ENCODE data around the gene TBC1D5. TPM values are rescaled to one million over a fixed set of nuclear protein-coding genes. Genes with fewer than 3 reads are reported as not detected.
A peak's percentile ranks its signal among the peaks of the same experiment; 100 is the strongest.

TBC1D5 gene
- total and polyA plus RNA-seq, 2 of the 4 experiments (the other 2 are of a cell fraction): 16.4 to 57.0 TPM

- H2BK20ac ChIP-seq (ENCODE audit: low read depth, low read length): no peak overlapping the region
- H2AK5ac ChIP-seq (ENCODE audit: low read depth, low read length): no peak overlapping the region
- in situ Hi-C loops (cut with MboI; ENCODE audit: low sequenced_read_pairs) (loop anchor here (5.0 to 25.0 kb wide), 2 partner anchors 636 to 951 kb away; no protein-coding TSS in a partner anchor), dilution Hi-C loops (cut with HindIII; ENCODE audit: low sequenced_read_pairs, unreplicated experiment) (no loop called here), intact Hi-C loops (cut with micrococcal nuclease) (loop anchor here (10.0 kb wide), 2 partner anchors 353 to 963 kb away; partner anchors contain the start of gene PLCL2)
- ATAC-seq (ENCODE audit: low read depth) (no peak), DNase-seq (peak; percentile 29)
- TF ChIP-seq FOS (IDR thresholded peaks at IDR 0.05; ENCODE audit: low read depth, low read length) (no peak), SMC3 (IDR thresholded peaks at IDR 0.05; ENCODE audit: low read depth, low read length) (no peak), USF2 (IDR thresholded peaks at IDR 0.05; ENCODE audit: low read depth, low read length) (no peak), CHD1 (IDR thresholded peaks at IDR 0.05; ENCODE audit: low read depth, low read length) (no peak), MAZ (IDR thresholded peaks at IDR 0.05; ENCODE audit: borderline replicate concordance, low read depth, low read length) (no peak)
- no peak overlapping the region for H3K4ac ChIP-seq (ENCODE audit: low read depth, low read length)
- H2BK120ac ChIP-seq (ENCODE audit: low read depth, low read length): no peak overlapping the region
- no peak overlapping the region for H4K5ac ChIP-seq (ENCODE audit: low read depth, low read length)
- no peak overlapping the region for H2AFZ ChIP-seq (replicated peaks; ENCODE audit: low read length, poor library complexity)
- no peak overlapping the region for H2AK9ac ChIP-seq (replicated peaks; ENCODE audit: low read depth, low read length, poor library complexity)
- no peak overlapping the region for H4K91ac ChIP-seq (ENCODE audit: insufficient read depth, low read depth, low read length)
- no peaks in the 10 kb centered on the region for H3K27me3 ChIP-seq (ENCODE audit: control insufficient read depth, insufficient read depth, low read length)
- H3K23ac ChIP-seq (ENCODE audit: low read depth, low read length): no peak overlapping the region
- no peak overlapping the region for H3K4me3 ChIP-seq (ENCODE audit: insufficient read depth, low read depth, low read length)
- no TSS peak for BruUV-seq (replicated peaks)
- no peaks in the 10 kb centered on the region; the same call in 1 of the 2 replicates for H3K9me1 ChIP-seq (ENCODE audit: insufficient read depth, low read length)
- no peaks in the 10 kb centered on the region for H3K9me3 ChIP-seq (ENCODE audit: control insufficient read depth, insufficient read depth, low read length)
- H4K8ac ChIP-seq (ENCODE audit: low read depth in 2 of 2, low read length in 2 of 2): no peak overlapping the region
- H2BK5ac ChIP-seq (ENCODE audit: low read depth, low read length, poor library complexity, severe bottlenecking): no peak overlapping the region
- no peaks in the 10 kb centered on the region for H3K4me1 ChIP-seq (ENCODE audit: control insufficient read depth, insufficient read depth, low read length)
- no peak overlapping the region for H2BK15ac ChIP-seq (ENCODE audit: low read depth, low read length)
- H4K20me1 ChIP-seq (ENCODE audit: insufficient read depth, low read length): no peaks in the 10 kb centered on the region
- H3K4me2 ChIP-seq (ENCODE audit: low read depth, low read length): no peak overlapping the region
- H3K79me1 ChIP-seq (ENCODE audit: low read depth in 1 of 2, low read length in 2 of 2): no peaks in the 10 kb centered on the region
- ChIA-PET POLR2A (ENCODE audit: unreplicated experiment) (no interaction called here), CTCF (no interaction called here)
- H3K56ac ChIP-seq (ENCODE audit: extremely low read depth, insufficient read depth, low read length): no peak overlapping the region
- H3K18ac ChIP-seq (ENCODE audit: low read depth, low read length): no peak overlapping the region
- no peaks in the 10 kb centered on the region for H3K36me3 ChIP-seq (ENCODE audit: control insufficient read depth, insufficient read depth, low read length)
- H3K14ac ChIP-seq (replicated peaks; ENCODE audit: low read depth, low read length): no peak overlapping the region
- H3K27ac ChIP-seq (ENCODE audit: insufficient read depth, low read length): no peak overlapping the region
- no peak overlapping the region for H3K9ac ChIP-seq (ENCODE audit: low read depth, low read length)
Measured at GRCh38 chr3:17238023-17238422, 504.4 kb downstream of the TBC1D5 start.

Measured in IMR-90 (cell line).